ENCODE results near the gene ARMH3. TPM values are rescaled to one million over a fixed set of nuclear protein-coding genes. Genes with fewer than 3 reads are reported as not detected.

ARMH3 gene
- total RNA-seq, 1 donor from 2014 or later = 4.5 TPM

DNA sequence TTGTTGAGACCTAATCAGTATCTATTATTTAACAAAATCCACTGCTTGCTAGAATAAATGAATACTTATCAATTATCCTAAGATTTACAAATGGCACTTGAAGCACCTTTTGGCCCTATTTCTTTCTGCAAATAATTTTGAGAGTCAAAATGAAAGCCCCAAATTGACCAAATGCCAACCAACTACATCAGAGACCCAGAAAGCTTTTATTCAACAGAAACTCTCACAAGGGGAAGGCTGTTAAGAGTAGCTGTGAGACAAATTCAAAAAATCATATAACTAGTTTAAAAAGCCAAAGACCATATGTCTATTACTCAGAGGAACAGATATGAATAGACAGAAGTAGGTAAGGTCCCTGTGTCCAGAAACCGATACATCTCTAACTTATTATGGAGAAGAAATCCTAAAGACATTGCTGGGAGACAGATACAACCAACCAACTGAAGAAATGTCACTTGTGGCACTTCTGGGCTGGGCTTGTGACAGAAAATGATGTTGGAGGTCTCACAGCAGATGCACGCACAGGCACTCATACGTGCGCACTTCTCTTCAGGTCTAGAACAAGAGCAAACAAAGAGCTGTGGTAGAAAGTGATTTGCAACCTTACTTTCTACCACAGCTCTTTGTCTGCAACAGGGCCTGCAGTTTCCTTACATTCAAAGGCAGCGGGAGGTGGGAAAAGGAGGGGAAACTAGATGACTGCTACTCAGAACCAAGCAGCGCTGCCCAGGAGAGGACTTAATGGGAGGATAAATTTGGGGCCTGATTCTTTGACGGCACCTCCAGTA, 153.7 kb downstream of the ARMH3 start:
- H3K27me3 ChIP-seq = no peaks in the 10 kb centered on the region
- TF ChIP-seq, protein P1, sequence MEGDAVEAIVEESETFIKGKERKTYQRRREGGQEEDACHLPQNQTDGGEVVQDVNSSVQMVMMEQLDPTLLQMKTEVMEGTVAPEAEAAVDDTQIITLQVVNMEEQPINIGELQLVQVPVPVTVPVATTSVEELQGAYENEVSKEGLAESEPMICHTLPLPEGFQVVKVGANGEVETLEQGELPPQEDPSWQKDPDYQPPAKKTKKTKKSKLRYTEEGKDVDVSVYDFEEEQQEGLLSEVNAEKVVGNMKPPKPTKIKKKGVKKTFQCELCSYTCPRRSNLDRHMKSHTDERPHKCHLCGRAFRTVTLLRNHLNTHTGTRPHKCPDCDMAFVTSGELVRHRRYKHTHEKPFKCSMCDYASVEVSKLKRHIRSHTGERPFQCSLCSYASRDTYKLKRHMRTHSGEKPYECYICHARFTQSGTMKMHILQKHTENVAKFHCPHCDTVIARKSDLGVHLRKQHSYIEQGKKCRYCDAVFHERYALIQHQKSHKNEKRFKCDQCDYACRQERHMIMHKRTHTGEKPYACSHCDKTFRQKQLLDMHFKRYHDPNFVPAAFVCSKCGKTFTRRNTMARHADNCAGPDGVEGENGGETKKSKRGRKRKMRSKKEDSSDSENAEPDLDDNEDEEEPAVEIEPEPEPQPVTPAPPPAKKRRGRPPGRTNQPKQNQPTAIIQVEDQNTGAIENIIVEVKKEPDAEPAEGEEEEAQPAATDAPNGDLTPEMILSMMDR (IDR thresholded peaks at IDR 0.05) = no peak
- intact Hi-C loops (cut with DNase I) = no loop called here
- no peaks in the 10 kb centered on the region for H3K4me1 ChIP-seq
- DNase-seq (ENCODE audit: low spot score in 2 of 2) = no peak
- H3K9me3 ChIP-seq = no peaks in the 10 kb centered on the region
- no peak overlapping the region for H3K27ac ChIP-seq
- H3K4me3 ChIP-seq = no peak overlapping the region
- peaks cover 0 to 5% of the 10 kb centered on the region in 2 donors for H3K36me3 ChIP-seq

GRCh38 chr10:101901340-101901739, 154.6 kb downstream of the ARMH3 start:
- intact Hi-C loops (cut with DNase I) = no loop called here
- no peaks in the 10 kb centered on the region for H3K4me1 ChIP-seq
- DNase-seq (ENCODE audit: low spot score in 2 of 2) = no peak
- TF ChIP-seq, protein P1 (IDR thresholded peaks at IDR 0.05) = no peak
- peaks cover 0 to 5% of the 10 kb centered on the region in 2 donors for H3K36me3 ChIP-seq
- H3K27me3 ChIP-seq = no peaks in the 10 kb centered on the region
- no peaks in the 10 kb centered on the region for H3K9me3 ChIP-seq
- no peak overlapping the region for H3K27ac ChIP-seq
- no peak overlapping the region for H3K4me3 ChIP-seq

- DNase-seq (ENCODE audit: low spot score in 2 of 2) = no peak
- H3K27ac ChIP-seq = no peak overlapping the region
- no peaks in the 10 kb centered on the region for H3K27me3 ChIP-seq
- H3K4me3 ChIP-seq = no peak overlapping the region
- intact Hi-C loops (cut with DNase I) = no loop called here
- TF ChIP-seq, protein P1 (IDR thresholded peaks at IDR 0.05) = no peak
- no peaks in the 10 kb centered on the region for H3K4me1 ChIP-seq
- no peaks in the 10 kb centered on the region for H3K36me3 ChIP-seq
- no peaks in the 10 kb centered on the region for H3K9me3 ChIP-seq
These were observed 158.3 kb downstream of the ARMH3 start for GRCh38 chr10:101897633-101898032.

DNA sequence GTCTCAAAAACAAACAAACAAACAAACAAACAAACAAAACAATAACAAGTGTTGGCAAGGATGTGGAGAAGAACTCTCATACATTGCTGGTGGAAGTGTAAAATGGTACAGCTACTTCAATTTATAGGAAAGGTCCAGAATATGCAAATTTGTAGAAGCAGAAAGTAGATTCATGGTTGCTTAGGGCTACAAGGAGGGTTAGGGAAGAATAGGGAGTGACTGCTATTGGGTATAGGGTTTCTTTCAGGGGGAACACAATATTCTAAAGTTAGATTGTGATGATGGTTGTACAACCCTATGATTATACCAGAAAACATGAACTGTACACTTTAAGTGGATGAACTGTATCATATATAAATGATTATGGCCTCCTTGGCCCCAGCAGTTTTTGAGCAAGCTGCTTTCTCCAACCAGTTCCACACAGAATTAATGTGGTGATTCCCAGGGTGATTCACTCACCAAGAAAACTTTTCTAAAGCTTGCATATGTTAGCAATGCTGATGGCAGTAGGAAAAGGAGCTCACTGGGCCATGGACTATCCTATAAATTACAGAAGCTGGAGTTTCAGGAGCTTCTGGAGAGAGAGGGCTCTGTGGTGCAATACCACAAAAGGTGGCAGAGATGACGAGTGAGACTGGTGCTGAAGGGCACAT, 159.6 kb downstream of the ARMH3 start:
- Histone ChIP-seq H3K4me3 (no peak overlapping the region), H3K4me1 (no peaks in the 10 kb centered on the region), H3K27ac (no peak overlapping the region), H3K27me3 (no peaks in the 10 kb centered on the region), H3K36me3 (no peaks in the 10 kb centered on the region), H3K9me3 (no peaks in the 10 kb centered on the region)
- no peak for DNase-seq (ENCODE audit: low spot score in 2 of 2)
- intact Hi-C loops (cut with DNase I) = no loop called here
- TF ChIP-seq, protein P1 (IDR thresholded peaks at IDR 0.05) = no peak

DNA sequence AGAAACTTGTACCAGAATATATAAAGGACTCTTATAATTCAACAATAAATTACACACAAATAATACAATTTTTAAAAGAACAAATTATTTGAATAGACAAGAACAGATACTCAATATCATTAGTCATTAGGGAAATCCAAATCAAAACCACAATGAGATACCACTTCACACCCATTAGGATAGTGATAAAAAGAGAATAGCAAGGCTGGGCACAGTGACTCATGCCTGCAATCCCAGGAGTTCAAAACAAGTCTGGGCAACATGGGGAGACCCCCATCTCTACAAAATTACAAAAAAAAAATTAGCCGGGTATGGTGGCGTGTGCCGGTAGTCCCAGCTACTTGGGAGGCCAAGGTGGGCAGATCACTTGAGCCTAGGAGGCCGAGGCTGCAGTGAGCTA, 160.2 kb downstream of the ARMH3 start:
- intact Hi-C loops (cut with DNase I) = no loop called here
- TF ChIP-seq, protein P1 (IDR thresholded peaks at IDR 0.05) = no peak

More for the DNA sequence above, 160.2 kb downstream of the ARMH3 start:
- H3K4me1 ChIP-seq = no peaks in the 10 kb centered on the region
- H3K4me3 ChIP-seq = no peak overlapping the region
- DNase-seq (ENCODE audit: low spot score in 2 of 2) = no peak
- no peaks in the 10 kb centered on the region for H3K27me3 ChIP-seq
- H3K9me3 ChIP-seq = no peaks in the 10 kb centered on the region
- H3K36me3 ChIP-seq = no peaks in the 10 kb centered on the region
- no peak overlapping the region for H3K27ac ChIP-seq

Data from ascending aorta (tissue), 2 donors.